Jurkat, Clone E6-1 (cell line): ENCODE data around the gene MELK. TPM values are rescaled to one million over a fixed set of nuclear protein-coding genes. Genes with fewer than 3 reads are reported as not detected.
"Not testable (repeated sequence)": the region's sequence is repeated elsewhere in the genome, so short reads cannot be mapped to it uniquely, and the experiment has no call there.

Experiments used
- DNase-seq: peaks from one replicate; pipeline ENCODE4 v3.0.0-alpha.2; 2011; ENCODE audit warnings: low read depth, low spot score
- H3K4me3 ChIP-seq: 2 replicates; pipeline ENCODE4 v1.5.1; 2011; ENCODE audit warnings: mild to moderate bottlenecking, low read length, control low read depth, moderate library complexity
- polyA plus RNA-seq: library from polyadenylated mRNA; unstranded; fragments of >200 nt; gene quantifications from one replicate; pipeline ENCODE4 v1.2.1, GENCODE V29; 2012; ENCODE audit warnings: missing spikeins; ENCODE audit not compliant: insufficient read length, insufficient read depth

MELK gene
- 83.0 TPM for polyA plus RNA-seq

GRCh38 chr9:36572515-36573418 is at the start of gene MELK:
MELK (plus strand) TSS chr9:36572895; CDS start chr9:36581682, 8,787 bp downstream.
- DNase-seq, result peak; percentile 68
- peak within 1 kb of the TSS; percentile 99 for H3K4me3 ChIP-seq

GRCh38 chr9:36530224-36530623 is 42.5 kb upstream of the MELK start:
- no peak for DNase-seq
- H3K4me3 ChIP-seq, result no peak overlapping the region

- H3K4me3 ChIP-seq, result no peak overlapping the region
- DNase-seq, result no peak
These were observed 40.3 kb upstream of the MELK start for GRCh38 chr9:36532353-36532752.

DNA sequence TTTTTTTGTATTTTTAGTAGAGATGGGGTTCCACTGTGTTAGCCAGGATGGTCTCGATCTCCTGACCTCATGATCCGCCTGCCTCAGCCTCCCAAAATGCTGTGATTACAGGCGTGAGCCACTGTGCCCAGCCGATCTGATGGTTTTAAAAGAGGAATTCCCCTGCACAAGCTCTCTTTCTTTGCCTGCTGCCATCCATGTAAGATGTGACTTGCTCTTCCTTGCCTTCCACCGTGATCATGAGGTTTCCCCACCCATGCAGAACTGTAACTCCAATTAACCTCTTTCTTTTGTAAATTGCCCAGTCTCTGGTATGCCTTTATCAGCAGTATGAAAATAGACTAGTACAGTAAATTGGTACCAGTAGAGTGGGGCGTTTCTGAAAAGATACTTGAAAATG is 39.0 kb upstream of the MELK start:
- not testable (repeated sequence) for DNase-seq, H3K4me3 ChIP-seq

- H3K4me3 ChIP-seq, result no peak overlapping the region
- DNase-seq, result no peak
These were observed 37.6 kb upstream of the MELK start for GRCh38 chr9:36535107-36535506.

DNA sequence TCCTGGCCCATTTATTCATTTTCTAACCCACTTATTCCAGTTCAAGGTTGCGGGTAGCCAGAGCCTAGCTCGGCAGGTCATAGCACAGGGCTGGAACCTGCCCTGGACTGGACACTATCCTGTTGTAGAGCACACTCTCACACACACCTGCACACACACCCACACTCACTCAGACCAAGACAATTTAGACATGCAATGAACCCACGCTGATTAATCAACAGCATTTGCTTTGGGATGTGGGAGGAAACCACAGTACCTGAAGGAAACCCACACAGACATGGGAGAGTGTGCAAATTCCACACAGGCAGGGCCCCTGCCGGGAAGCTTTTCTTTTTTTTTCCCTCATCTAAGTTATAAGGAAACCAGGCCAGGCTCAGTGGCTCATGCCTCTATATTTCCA is 34.8 kb upstream of the MELK start:
- H3K4me3 ChIP-seq, result no peak overlapping the region
- no peak for DNase-seq

GRCh38 chr9:36542355-36542754 is 30.3 kb upstream of the MELK start:
- no peak for DNase-seq
- H3K4me3 ChIP-seq, result no peak overlapping the region

- DNase-seq, result no peak
- H3K4me3 ChIP-seq, result no peak overlapping the region
These were observed 28.8 kb upstream of the MELK start for GRCh38 chr9:36543916-36544315.

DNA sequence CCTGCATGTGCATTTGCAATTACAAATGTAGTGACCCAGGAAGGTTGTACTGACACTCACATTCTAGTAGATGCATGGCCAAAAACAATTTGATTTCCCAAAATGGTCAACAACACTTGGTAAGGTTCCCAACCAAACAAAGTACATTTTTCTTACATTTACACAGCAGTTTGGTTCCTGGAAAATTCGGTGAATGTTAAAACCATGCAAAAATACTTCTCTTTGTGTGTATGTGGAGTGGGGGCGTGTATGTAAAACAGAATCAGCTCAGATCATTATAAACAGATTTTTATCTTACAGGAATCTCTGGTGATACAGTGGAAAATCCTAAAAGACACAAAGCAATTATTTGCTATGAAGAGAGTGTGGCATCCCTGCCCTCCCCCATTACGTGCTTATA is 25.1 kb upstream of the MELK start:
- DNase-seq, result no peak
- H3K4me3 ChIP-seq, result no peak overlapping the region

- H3K4me3 ChIP-seq, result no peak overlapping the region
- peak; percentile 45 for DNase-seq
These were observed 24.2 kb upstream of the MELK start for GRCh38 chr9:36548454-36548853.

- DNase-seq, result no peak
- no peak overlapping the region for H3K4me3 ChIP-seq
These were observed 22.6 kb upstream of the MELK start for GRCh38 chr9:36550135-36550534.

DNA sequence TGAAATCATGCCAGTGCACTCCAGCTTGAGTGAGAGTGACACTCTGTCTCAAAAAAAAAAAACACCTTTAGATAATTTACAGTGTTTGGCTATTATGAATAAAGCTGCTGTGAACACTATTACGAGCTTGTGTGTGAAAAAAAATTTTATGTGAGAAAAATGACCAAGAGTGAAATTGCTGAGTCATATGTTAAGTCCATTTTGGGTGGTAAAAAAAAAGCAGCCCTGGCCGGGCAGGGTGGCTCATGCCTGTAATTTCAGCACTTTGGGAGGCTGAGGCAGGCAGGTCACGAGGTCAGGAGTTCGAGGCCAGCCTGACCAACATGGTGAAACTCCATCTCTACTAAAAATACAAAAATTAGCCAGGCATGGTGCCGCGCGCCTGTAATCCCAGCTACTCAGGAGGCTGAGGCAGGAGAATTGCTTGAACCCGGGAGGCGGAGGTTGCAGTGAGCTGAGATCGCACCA is 22.0 kb upstream of the MELK start:
- not testable (repeated sequence) for DNase-seq, H3K4me3 ChIP-seq

- H3K4me3 ChIP-seq, result no peak overlapping the region
These were observed 21.6 kb upstream of the MELK start for GRCh38 chr9:36551129-36551528.

DNA sequence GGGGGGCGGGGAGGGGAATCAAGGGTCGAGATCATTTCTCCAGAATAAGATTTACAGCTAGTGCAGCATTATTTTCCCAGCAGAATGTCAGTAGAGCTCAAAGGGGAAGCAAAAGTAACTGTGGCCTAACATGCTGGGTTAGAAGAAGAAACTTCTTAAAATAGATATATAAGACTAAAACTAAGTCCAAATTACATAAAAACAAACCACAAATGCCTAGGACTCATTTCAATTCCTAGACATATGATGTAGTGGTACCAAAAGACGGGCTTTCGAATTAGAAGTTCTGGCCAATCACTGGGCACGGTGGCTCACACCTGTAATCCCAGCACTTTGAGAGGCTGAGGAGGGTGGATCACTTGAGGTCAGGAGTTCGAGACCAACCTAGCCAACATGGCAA is 20.8 kb upstream of the MELK start:
- DNase-seq, result no peak

More at GRCh38 chr9:36551129-36551528, 21.6 kb upstream of the MELK start:
- DNase-seq, result no peak

GRCh38 chr9:36559036-36559695 is 13.5 kb upstream of the MELK start:
- H3K4me3 ChIP-seq, result no peak overlapping the region
- DNase-seq, result no peak

More for the DNA sequence above, 20.8 kb upstream of the MELK start:
- H3K4me3 ChIP-seq, result no peak overlapping the region

DNA sequence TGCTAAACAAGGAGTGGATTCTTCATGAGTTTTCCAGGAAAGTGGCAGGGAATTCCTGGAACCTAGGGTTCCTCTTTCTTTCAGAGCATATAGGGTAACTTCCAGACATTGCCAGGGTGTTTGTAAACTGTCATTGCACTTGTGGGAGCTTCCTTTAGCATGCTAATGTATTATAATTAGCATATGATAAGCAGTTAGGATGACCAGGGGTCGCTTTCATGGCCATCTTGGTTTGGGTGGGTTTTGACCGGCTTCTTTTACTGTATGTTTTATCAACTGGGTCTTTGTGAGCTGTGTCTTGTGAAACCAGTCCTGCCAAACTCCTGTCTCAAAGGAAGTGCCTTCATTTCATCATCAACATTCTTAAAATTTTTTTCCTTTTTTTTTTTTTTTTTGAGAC is 11.9 kb upstream of the MELK start:
- H3K4me3 ChIP-seq, result no peak overlapping the region
- DNase-seq, result no peak

DNA sequence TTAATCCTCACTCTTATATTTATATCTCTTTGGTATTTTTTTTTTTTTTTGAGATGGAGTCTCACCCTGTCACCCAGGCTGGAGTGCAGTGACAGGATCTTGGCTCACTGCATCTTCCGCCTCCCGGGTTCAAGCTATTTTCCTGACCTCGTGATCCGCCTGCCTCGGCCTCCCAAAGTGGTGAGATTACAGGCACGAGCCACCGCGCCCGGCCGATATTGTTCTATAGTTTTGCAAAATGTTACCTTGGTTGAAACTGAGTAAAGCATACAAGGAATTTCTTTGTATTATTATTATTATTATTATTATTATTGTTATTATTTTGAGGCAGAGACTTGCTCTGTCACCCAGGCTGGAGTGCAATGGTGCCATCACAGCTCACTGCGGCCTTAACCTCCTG is 9.9 kb upstream of the MELK start:
- DNase-seq, result not testable (repeated sequence)

GRCh38 chr9:36566813-36567221 is 5.9 kb upstream of the MELK start:
- DNase-seq, result no peak
- H3K4me3 ChIP-seq, result no peak overlapping the region

More for the DNA sequence above, 9.9 kb upstream of the MELK start:
- H3K4me3 ChIP-seq, result not testable (repeated sequence)

- H3K4me3 ChIP-seq, result not testable (repeated sequence)
These were observed 4.0 kb upstream of the MELK start for GRCh38 chr9:36568681-36569080.

DNA sequence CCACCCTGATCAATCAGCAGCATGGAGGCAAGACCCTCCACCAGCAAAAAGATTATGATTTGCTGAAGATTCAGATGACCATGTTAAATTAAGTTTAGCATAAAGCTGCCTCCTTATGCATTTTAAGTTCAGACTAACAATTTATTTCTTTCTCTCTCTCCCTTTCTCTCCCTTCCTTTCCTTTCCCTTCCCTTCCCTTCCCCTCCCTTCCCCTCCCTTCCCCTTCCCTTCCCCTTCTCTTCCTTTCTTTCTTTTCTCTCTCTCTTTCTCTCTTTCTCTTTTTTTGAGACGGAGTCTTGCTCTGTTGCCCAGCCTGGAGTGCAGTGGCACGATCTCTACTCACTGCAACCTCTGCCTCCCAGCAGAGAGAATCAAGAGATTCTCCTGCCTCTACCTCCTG is 1.4 kb upstream of the MELK start:
- DNase-seq, result no peak
- H3K4me3 ChIP-seq, result no peak overlapping the region

More at GRCh38 chr9:36568681-36569080, 4.0 kb upstream of the MELK start:
- DNase-seq, result not testable (repeated sequence)
